ENCODE measurements around the gene EFNA4. TPM values are rescaled to one million over a fixed set of nuclear protein-coding genes. Genes with fewer than 3 reads are reported as not detected.

Gene EFNA4
- total RNA-seq, 1 experiment from 2014 or later, result 8.0 TPM

DNA sequence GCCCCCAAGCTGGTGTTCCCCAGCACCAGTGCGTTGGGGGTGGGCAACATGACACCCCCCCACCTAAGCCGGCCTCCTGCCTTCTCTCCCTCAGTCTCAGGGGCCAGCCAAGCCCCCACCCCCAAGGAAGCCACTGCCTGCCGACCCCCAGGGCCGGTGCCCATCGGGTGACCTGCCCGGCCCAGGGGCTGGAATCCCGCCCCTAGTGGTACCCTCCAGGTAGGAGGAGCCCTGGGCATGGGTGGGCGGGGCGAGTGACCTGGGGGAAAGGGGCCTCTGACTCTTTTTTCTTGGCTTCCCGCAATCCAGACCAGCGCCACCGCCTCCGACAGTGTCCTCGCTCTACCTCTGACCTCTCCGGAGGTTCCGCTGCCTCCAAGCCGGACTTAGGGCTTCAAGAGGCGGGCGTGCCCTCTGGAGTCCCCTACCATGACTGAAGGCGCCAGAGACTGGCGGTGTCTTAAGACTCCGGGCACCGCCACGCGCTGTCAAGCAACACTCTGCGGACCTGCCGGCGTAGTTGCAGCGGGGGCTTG is 1.3 kb upstream of the EFNA4 start:
- H3K27me3 ChIP-seq (ENCODE audit: control insufficient read depth, insufficient read depth, low read length), result no peaks in the 10 kb centered on the region
- TF ChIP-seq SIN3A (IDR thresholded peaks at IDR 0.05; ENCODE audit: borderline replicate concordance, insufficient read depth, low read depth, low read length) (no peak), TCF7L2 (IDR thresholded peaks at IDR 0.05; ENCODE audit: low read depth, low read length) (no peak), POLR2AphosphoS5 (IDR thresholded peaks at IDR 0.05; ENCODE audit: low read depth, low read length) (no peak)
- TF ChIP-seq, protein P1, sequence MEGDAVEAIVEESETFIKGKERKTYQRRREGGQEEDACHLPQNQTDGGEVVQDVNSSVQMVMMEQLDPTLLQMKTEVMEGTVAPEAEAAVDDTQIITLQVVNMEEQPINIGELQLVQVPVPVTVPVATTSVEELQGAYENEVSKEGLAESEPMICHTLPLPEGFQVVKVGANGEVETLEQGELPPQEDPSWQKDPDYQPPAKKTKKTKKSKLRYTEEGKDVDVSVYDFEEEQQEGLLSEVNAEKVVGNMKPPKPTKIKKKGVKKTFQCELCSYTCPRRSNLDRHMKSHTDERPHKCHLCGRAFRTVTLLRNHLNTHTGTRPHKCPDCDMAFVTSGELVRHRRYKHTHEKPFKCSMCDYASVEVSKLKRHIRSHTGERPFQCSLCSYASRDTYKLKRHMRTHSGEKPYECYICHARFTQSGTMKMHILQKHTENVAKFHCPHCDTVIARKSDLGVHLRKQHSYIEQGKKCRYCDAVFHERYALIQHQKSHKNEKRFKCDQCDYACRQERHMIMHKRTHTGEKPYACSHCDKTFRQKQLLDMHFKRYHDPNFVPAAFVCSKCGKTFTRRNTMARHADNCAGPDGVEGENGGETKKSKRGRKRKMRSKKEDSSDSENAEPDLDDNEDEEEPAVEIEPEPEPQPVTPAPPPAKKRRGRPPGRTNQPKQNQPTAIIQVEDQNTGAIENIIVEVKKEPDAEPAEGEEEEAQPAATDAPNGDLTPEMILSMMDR (IDR thresholded peaks at IDR 0.05), result no peak
- TF ChIP-seq, protein P2, sequence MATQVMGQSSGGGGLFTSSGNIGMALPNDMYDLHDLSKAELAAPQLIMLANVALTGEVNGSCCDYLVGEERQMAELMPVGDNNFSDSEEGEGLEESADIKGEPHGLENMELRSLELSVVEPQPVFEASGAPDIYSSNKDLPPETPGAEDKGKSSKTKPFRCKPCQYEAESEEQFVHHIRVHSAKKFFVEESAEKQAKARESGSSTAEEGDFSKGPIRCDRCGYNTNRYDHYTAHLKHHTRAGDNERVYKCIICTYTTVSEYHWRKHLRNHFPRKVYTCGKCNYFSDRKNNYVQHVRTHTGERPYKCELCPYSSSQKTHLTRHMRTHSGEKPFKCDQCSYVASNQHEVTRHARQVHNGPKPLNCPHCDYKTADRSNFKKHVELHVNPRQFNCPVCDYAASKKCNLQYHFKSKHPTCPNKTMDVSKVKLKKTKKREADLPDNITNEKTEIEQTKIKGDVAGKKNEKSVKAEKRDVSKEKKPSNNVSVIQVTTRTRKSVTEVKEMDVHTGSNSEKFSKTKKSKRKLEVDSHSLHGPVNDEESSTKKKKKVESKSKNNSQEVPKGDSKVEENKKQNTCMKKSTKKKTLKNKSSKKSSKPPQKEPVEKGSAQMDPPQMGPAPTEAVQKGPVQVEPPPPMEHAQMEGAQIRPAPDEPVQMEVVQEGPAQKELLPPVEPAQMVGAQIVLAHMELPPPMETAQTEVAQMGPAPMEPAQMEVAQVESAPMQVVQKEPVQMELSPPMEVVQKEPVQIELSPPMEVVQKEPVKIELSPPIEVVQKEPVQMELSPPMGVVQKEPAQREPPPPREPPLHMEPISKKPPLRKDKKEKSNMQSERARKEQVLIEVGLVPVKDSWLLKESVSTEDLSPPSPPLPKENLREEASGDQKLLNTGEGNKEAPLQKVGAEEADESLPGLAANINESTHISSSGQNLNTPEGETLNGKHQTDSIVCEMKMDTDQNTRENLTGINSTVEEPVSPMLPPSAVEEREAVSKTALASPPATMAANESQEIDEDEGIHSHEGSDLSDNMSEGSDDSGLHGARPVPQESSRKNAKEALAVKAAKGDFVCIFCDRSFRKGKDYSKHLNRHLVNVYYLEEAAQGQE (IDR thresholded peaks at IDR 0.05; ENCODE audit: insufficient read depth in 1 of 2, low read depth in 2 of 2, low read length in 1 of 2), result no peak
- in situ Hi-C loops (cut with HindIII; ENCODE audit: low pct_unique_long_range_greater_than_20kb, low sequenced_read_pairs) (no loop called here), intact Hi-C loops (cut with micrococcal nuclease; ENCODE audit: unreplicated experiment) (no loop called here)
- H3K4me1 ChIP-seq (ENCODE audit: control insufficient read depth, insufficient read depth, low read length), result peaks cover 19% of the 10 kb centered on the region
- CTCF ChIA-PET, result interaction anchor here (0.5 to 3.0 kb wide), 9 partner anchors 10 to 1137 kb away, joined by 3 to 16 read pairs (median 5); partner anchors contain the start of gene ADAM15
- peak overlapping the region in 1 of 2 experiments; percentile 83; a peak in 2 of 4 replicates for H3K4me3 ChIP-seq (ENCODE audit: low read depth in 2 of 2, low read length in 2 of 2)
- ATAC-seq (peak; percentile 50), DNase-seq (ENCODE audit: low read depth, low spot score) (no peak)
- no peaks in the 10 kb centered on the region; the same call in 1 of the 2 replicates for H3K36me3 ChIP-seq (ENCODE audit: control insufficient read depth, insufficient read depth, low read length)
- POLR2A ChIA-PET, result no interaction called here
- no peak overlapping the region for H3K27ac ChIP-seq (ENCODE audit: low read length)
- BruUV-seq (replicated peaks), result no TSS peak
- no peaks in the 10 kb centered on the region for H3K9me3 ChIP-seq (ENCODE audit: control insufficient read depth, insufficient read depth, low read depth, low read length)

DNA sequence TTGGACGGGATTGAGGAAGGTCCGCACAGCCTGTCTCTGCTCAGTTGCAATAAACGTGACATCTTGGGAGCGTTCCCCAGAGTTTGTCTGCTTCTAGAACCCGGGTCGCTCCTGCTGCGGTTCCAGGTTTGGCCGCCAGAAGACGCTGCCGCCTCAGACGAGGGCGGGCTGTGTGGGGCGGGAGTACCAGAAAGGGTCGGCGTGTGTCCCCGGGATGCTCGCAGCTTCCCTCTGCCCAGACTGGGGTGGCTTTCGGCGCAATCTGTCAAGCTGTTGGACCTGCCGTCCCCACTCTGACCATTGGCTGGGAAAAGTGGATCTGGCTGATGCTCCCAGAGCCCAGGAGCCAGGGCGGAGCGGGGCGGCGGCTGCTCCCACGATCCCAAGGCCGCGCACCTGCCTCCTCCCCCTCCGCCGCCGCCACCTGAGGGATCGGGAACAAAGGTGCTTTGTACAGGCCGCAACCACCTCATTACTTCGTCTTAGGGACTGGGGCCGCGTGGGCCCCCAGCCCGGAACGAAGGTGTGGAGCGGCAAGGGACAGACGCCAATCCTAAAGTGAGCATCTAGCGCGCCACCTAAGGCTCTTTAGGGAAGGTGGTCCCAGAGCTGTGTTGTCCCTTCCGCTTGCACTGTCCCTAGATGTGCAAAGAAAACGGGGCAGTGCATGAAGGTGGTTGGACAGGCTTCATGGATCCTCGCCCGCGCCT is 683 bp upstream of the EFNA4 start:
- Histone ChIP-seq H3K4me3 (ENCODE audit: low read depth in 2 of 2, low read length in 2 of 2) (peak overlapping the region; percentile 83 to 85), H3K27me3 (ENCODE audit: control insufficient read depth, insufficient read depth, low read length) (no peaks in the 10 kb centered on the region), H3K27ac (ENCODE audit: low read length) (no peak overlapping the region; the same call in 1 of the 2 replicates), H3K36me3 (ENCODE audit: control insufficient read depth, insufficient read depth, low read length) (no peaks in the 10 kb centered on the region; the same call in 1 of the 2 replicates), H3K9me3 (ENCODE audit: control insufficient read depth, insufficient read depth, low read depth, low read length) (no peaks in the 10 kb centered on the region), H3K4me1 (ENCODE audit: control insufficient read depth, insufficient read depth, low read length) (peaks cover 19% of the 10 kb centered on the region)
- peak; percentile 56 for ATAC-seq
- in situ Hi-C loops (cut with HindIII; ENCODE audit: low pct_unique_long_range_greater_than_20kb, low sequenced_read_pairs) (no loop called here), intact Hi-C loops (cut with micrococcal nuclease; ENCODE audit: unreplicated experiment) (loop anchor here (1.0 kb wide), 1 partner anchor 21 kb away; no protein-coding TSS in a partner anchor)
- no peak for DNase-seq (ENCODE audit: low read depth, low spot score)
- ChIA-PET CTCF (interaction anchor here (3.3 kb wide), 1 partner anchor 22 kb away, joined by 21 read pairs; no protein-coding TSS in a partner anchor), POLR2A (no interaction called here)
- no TSS peak for BruUV-seq (replicated peaks)
- TF ChIP-seq, protein P1 (IDR thresholded peaks at IDR 0.05), result peak; percentile 96
- TF ChIP-seq SIN3A (IDR thresholded peaks at IDR 0.05; ENCODE audit: borderline replicate concordance, insufficient read depth, low read depth, low read length), result 0 out of 2 replicates have a peak, but pooled peaks have one; percentile 35
- no peak for TF ChIP-seq POLR2AphosphoS5 (IDR thresholded peaks at IDR 0.05; ENCODE audit: low read depth, low read length)
- TF ChIP-seq TCF7L2 (IDR thresholded peaks at IDR 0.05; ENCODE audit: low read depth, low read length), result no peak
- TF ChIP-seq, protein P2 (IDR thresholded peaks at IDR 0.05; ENCODE audit: insufficient read depth in 1 of 2, low read depth in 2 of 2, low read length in 1 of 2), result no peak
